NT2/D1 (cell line): ENCODE measurements around the gene CTDP1.

Source experiments
- SUZ12 ChIP-seq: IDR thresholded peaks from 2 replicates; pipeline ENCODE4 v1.6.1; 2011; ENCODE audit not compliant: insufficient read length, insufficient read depth; ENCODE audit errors: extremely low read depth
- YY1 ChIP-seq: IDR thresholded peaks from 2 replicates; pipeline ENCODE4 v1.6.1; 2011; ENCODE audit not compliant: insufficient read length, insufficient read depth
- ZNF274 ChIP-seq: IDR thresholded peaks from 2 replicates; pipeline ENCODE4 v1.6.1; 2011; ENCODE audit warnings: mild to moderate bottlenecking, low read depth, low read length

DNA sequence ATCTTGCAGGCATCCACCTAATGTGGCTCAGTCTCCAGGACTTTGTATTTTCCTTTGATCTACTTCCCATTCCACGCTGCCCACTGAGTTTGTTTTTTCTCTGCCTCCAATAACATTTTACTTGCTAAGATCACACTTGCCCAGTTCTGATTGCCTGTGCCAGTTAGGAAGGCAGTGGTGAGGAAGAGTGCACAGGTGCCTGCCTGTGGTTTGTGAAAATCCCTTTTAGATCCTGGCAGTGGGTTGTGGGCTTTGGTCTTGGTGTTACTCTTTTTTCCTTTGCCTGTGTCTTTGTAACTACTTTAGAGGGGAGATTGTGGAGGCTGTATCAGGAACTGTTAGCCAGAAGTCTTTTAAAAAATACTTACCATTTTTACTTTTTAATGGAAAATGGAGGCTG is 81.3 kb downstream of the CTDP1 start:
- no peak for TF ChIP-seq YY1
- TF ChIP-seq SUZ12: no peak
- no peak for TF ChIP-seq ZNF274
